OCI-LY1 (cell line): Measurements from ENCODE around the gene CLEC17A.
"Not testable (repeated sequence)": the region's sequence is repeated elsewhere in the genome, so short reads cannot be mapped to it uniquely, and the experiment has no call there.

ENCODE experiments used
- EZH2 ChIP-seq: fragments of 200-600 bp; sonication (generic), shearing (Covaris generic); IDR thresholded peaks from 2 replicates; pipeline ENCODE4 v1.8.0; 2017; ENCODE audit warnings: borderline replicate concordance, mixed run types, mild to moderate bottlenecking, antibody characterized with exemption, low read length, moderate library complexity, mixed read lengths
- TF ChIP-seq, protein P1 (sequence below): fragments of 200-600 bp; sonication (generic), shearing (Covaris generic); IDR thresholded peaks from 2 replicates; pipeline ENCODE4 v1.5.1; 2017; ENCODE audit warnings: mild to moderate bottlenecking, antibody characterized with exemption, low read length, moderate library complexity, mixed read lengths

- TF ChIP-seq, protein P1, sequence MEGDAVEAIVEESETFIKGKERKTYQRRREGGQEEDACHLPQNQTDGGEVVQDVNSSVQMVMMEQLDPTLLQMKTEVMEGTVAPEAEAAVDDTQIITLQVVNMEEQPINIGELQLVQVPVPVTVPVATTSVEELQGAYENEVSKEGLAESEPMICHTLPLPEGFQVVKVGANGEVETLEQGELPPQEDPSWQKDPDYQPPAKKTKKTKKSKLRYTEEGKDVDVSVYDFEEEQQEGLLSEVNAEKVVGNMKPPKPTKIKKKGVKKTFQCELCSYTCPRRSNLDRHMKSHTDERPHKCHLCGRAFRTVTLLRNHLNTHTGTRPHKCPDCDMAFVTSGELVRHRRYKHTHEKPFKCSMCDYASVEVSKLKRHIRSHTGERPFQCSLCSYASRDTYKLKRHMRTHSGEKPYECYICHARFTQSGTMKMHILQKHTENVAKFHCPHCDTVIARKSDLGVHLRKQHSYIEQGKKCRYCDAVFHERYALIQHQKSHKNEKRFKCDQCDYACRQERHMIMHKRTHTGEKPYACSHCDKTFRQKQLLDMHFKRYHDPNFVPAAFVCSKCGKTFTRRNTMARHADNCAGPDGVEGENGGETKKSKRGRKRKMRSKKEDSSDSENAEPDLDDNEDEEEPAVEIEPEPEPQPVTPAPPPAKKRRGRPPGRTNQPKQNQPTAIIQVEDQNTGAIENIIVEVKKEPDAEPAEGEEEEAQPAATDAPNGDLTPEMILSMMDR = not testable (repeated sequence)
- TF ChIP-seq EZH2 = not testable (repeated sequence)
Observed at GRCh38 chr19:14613399-14614098, 30.7 kb downstream of the CLEC17A start.
